Activated CD8-positive, alpha-beta memory T cell treated with anti-CD3 and anti-CD28 coated beads, Interleukin-2, amount 50 U/mL, for 1 hour (primary cell): ENCODE measurements around the gene EIF3L.

ENCODE experiments used
- DNase-seq: peaks from one replicate; pipeline ENCODE4 v3.0.0-alpha.2; 2020; ENCODE audit errors: extremely low read depth

The EIF3L gene

GRCh38 chr22:37854946-37855345 is 5.7 kb downstream of the EIF3L start:
- DNase-seq = no peak

- no peak for DNase-seq
Observed at GRCh38 chr22:37855462-37855861, 6.2 kb downstream of the EIF3L start.

DNA sequence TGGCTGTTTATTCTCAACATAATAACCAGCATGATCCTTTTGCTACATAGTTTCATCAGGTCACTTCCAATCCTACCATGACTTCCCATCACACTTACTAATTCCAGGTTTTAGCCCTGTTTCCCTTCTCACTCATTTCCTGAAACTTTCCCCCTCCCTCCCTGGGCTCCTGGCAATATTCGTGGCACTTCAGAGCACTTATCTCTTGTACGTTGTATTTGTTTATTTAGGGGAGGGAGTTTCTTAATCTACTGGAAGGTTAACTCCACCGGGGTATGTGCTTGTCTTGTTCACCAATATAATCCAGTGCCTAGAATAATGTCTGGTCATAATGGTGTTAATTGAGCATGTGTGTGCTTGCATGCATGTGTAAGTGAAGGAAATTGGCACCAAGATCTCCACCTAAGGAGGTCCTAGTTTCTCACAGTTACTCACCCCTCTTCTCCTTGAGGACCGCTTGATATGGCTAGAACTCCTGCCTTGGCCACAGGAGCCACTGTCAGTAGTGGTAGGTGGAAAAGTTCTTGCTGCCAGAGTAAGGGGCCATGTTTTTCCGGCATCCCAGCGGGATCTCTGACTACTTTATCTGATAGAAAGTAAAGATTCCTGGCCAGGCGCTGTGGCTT is 11.7 kb downstream of the EIF3L start:
- no peak for DNase-seq

- no peak for DNase-seq
Observed at GRCh38 chr22:37862570-37863325, 13.5 kb downstream of the EIF3L start.

GRCh38 chr22:37865510-37865909 is 16.3 kb downstream of the EIF3L start:
- no peak for DNase-seq

GRCh38 chr22:37870273-37870672 is 21.1 kb downstream of the EIF3L start:
- DNase-seq = no peak

DNA sequence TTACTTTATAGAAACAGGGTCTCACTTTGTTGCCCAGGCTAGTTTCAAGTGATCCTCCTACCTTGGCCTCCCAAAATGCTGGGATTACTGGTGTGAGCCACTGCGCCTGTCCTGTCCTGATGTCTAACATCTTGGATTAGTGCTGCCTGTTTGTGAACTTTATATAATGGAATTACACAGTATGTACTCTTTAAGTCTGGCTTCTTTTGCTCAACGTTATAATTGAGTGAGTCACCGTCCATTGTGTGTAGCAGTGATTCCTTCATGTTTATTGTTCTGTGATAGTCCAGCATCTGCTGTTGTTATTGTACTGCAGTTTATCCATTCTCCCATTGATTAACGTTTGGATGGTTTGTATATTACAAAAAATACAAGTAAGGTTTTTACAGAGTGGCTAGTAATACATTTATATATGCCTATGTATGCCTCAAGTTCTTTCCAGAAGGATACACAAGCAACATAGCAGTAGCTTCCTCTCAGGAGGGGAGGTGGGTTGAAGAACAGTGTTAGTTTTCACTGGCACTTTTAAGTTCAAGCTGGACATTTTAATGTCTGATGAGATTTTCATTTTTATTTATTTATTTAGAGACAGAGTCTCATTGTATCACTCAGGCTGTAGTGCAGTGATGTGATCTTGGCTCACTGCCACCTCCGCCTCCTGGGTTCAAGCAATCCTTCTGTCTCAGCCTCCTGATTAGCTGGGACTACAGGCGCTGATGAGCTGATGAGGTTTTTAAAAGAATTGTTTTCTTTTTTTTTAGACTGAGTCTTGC is 31.6 kb downstream of the EIF3L start:
- DNase-seq = no peak

DNA sequence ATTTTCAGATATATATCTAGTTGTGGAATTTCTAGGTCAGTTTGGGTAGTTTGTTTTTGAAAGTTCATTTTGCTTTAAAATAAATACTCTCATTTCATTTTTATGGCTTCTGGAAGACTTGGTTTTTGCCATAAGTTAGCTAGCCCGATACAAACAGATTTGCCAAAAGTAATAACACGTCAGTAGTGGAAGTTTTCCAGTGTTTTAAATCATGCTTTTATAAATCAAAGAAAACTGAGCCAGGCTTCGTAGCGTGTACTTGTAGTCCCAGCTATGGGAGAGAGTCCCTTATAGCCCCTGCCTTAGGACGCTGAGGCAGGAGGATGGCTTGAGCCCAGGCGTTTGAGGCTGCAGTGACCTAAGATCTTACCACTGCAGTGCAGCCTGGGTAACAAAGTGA is 35.2 kb downstream of the EIF3L start:
- no peak for DNase-seq

DNA sequence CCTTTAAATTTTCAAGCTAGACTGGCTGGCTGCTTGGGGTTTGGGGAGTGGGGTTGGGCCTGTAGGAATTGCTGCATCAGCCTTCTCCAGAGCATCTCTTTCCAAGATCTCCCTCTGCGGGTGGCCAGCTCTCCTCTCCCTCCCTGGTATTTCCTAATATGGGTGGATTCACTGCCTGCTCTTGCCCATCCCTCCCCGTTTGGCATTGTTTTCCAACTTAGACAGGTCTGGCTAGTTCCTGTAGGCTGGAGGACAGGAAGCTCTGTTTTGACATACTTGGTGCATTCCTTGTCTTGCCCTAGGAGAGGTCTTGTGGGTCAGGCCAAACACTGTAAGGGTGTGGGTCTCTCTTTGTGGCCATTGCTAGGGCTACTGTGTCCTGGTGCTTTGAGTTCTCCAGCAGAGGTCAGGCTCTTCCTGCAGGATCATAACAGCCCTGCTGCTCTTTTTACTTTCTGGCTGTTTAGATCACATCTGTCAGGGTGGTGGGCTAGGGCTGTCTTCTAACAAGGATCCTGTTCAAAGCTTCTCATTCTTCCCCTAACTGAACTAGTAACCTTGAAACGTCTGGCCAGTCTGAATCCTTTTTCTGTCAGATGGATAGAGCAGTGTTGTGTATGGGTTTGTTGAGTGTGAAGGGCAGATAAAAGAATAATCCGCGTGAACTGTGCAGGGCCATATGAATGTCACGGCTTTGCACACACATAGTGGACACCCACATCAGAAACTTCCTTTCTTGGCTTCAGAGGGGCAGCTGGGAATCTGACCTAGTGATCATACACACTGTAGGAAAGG is 38.6 kb downstream of the EIF3L start:
- no peak for DNase-seq

DNA sequence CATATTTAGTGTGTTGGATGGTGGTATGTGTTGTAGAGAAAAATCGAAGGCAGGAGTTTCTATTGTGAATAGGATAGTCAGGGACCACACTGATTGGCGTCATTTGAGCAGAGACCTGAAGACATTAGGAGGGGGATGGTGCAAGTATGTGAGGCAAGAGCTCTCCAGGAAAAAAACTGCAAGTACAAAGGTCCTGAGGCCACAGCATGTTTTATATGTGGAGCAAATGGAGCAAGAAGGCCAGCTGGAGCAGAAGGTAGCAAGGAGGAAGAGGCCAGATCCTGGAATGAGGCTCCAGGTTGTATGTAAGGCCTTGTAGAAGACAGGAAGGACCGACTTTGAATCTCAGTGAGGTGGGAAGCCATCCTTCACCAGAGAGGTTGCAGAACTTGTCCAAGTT is 42.7 kb downstream of the EIF3L start:
- DNase-seq = no peak

DNA sequence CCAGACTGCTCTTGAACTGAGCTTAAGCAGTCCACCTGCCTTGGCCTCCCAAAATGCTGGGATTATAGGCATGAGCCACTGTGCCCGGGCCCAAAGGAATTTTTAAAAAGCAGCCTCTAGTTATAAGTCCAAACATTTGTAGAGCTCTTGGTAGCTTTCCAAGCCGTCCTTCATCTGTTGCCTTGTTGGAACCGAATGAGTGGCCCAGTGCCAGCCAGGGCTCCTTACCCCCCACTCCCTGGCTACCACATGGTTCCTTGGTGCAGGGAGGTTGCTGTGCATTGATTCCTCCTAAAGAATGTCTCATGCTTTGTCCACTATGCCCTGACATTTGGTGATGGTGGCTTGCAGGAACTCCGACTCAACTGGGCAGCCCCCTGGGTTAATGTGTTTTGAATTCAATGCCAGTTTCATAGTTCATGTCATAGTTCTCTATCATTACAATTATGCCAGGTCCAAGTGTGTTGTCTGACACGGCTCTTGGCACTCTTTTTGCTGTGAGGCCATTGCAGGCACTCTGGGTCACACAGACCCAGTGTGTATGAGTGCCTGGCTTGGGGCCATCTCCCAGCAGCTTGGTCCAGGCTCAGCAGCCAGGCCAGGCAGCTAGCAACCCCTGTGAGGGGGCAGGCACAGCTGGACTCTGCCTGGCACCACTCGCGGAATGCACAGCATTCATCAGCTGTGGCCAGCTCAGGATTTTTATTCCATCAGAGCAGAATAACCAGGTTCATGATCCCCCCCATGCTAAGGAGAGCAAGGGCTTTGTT is 43.5 kb downstream of the EIF3L start:
- DNase-seq = no peak

GRCh38 chr22:37893583-37893983 is 44.4 kb downstream of the EIF3L start:
- no peak for DNase-seq

DNA sequence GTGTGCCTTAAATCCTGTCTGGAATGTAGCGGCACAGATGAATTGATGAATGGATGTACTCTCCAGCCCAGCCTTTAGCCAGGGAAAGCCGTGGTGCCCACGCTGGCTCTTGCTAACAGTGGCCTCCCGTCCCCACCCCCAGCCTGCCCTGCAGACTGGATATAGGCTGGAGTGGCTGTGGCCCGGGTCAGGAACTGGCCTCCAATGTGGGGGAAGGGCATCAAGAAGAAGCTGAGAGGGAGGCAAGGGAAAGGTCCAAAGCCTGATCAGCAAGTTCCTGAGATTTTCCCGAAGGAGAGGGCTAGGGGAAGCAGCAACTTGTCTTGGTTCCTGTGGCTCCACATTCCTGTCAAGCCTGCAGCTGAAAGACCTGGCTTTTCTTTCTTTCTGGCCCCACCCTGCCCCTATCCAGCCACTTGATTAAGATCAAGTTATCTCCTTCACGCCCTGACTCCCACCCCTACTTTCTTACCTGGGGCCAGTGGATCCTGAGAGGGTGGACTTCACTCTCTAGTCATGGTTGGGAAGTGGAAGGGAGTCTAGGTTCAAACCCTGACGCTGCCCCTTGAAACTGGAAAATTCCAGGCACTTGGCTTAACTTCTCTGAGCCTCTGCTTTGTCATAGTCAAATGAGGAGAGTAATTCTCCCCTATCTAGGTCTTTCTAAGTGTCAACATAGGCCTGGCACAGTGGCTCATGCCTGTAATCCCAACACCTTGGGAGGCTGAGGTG is 45.9 kb downstream of the EIF3L start:
- DNase-seq = no peak

- no peak for DNase-seq
Observed at GRCh38 chr22:37896181-37896592, 47.0 kb downstream of the EIF3L start.

DNA sequence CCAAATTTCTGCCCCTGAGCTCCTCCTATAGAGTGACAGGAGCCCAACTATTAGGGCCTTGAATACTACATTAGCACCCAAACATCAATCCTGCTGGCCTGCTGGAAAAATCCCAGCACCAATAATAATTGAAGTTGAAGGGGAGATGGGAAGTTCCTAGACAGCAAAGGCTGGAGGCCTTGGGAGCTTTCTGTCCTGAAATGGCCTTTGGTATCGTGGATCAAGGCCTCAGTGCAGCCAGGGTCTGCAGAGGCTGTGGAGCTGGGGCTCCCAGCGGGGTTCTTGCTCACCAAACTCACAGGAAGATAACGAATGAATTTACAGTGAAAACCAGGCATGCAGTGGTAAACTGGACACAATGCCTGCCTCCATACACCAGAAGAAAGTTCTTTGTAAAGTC is 47.7 kb downstream of the EIF3L start:
- DNase-seq = no peak

GRCh38 chr22:37897807-37898206 is 48.6 kb downstream of the EIF3L start:
- DNase-seq = no peak

DNA sequence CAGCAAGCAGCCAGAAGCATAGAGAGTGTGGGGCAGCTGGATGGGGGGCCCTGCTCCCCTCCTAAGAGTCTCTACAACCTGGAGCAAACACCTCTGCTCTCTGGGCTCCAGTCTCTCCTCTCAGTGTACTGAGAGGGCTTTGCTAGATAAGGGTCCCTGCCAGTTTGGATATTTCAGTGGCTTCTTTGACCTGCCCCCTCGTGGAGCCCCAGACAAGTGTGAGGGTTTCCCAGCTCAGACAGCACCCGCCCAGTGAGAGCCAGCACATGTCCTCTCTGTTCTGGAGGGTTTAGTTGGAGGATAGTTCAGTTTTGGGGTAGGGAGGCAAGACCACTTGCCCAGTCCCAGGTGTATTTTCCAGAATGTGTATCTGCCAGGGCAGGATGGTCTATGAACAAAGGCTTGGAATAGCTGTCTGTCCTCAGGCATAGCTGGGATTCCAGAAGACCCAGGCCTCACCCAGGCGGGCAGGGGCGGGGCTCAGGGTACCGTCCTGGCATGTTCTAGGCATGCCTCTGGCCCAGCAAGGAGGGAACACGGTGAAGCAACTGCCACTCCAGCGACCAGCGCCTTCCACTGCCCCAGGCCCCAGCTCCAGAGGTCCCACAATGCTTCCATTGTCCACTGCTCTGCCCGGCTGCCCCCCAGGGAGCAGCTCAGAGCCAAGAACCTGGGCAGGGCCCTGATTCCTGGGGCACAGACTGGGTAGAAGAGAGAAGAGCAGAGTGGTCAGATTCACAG is 49.4 kb downstream of the EIF3L start:
- DNase-seq = no peak

- no peak for DNase-seq
Observed at GRCh38 chr22:37904572-37905533, 55.6 kb downstream of the EIF3L start.
